HEK293T (cell line): ENCODE measurements around the gene PDE4DIP.
"Not testable (repeated sequence)": the region's sequence is repeated elsewhere in the genome, so short reads cannot be mapped to it uniquely, and the experiment has no call there.

Experiments used
- ARNT ChIP-seq: fragments of 450-650 bp; IDR thresholded peaks from 2 replicates; pipeline ENCODE4 v1.6.1; 2017; ENCODE audit warnings: mild to moderate bottlenecking
- BHLHE40 ChIP-seq: fragments of 450-650 bp; IDR thresholded peaks from 2 replicates; pipeline ENCODE4 v1.6.1; 2016; ENCODE audit warnings: mild to moderate bottlenecking, moderate library complexity, borderline replicate concordance
- ELF4 ChIP-seq: fragments of 450-650 bp; IDR thresholded peaks from 2 replicates; pipeline ENCODE4 v1.6.1; 2017; ENCODE audit warnings: antibody characterized with exemption
- FOXA1 ChIP-seq: fragments of 450-650 bp; IDR thresholded peaks from 2 replicates; pipeline ENCODE4 v1.6.1; 2016; ENCODE audit warnings: mild to moderate bottlenecking
- FOXM1 ChIP-seq: fragments of 450-650 bp; IDR thresholded peaks from 2 replicates; pipeline ENCODE4 v1.6.1; 2017; ENCODE audit warnings: mild to moderate bottlenecking, borderline replicate concordance
- HDGF ChIP-seq: fragments of 450-650 bp; IDR thresholded peaks from 2 replicates; pipeline ENCODE4 v1.6.1; 2017; ENCODE audit warnings: antibody characterized with exemption, borderline replicate concordance
- L3MBTL2 ChIP-seq: fragments of 450-650 bp; conservative IDR thresholded peaks from 2 replicates; pipeline ENCODE4 v1.6.1; 2016; ENCODE audit warnings: mild to moderate bottlenecking
- NFRKB ChIP-seq: fragments of 450-650 bp; IDR thresholded peaks from 2 replicates; pipeline ENCODE4 v1.6.1; 2016; ENCODE audit warnings: mild to moderate bottlenecking, moderate library complexity
- SP1 ChIP-seq: fragments of 450-650 bp; IDR thresholded peaks from 2 replicates; pipeline ENCODE4 v1.6.1; 2017
- SUZ12 ChIP-seq: fragments of 450-650 bp; IDR thresholded peaks from 2 replicates; pipeline ENCODE4 v1.6.1; 2016; ENCODE audit warnings: mild to moderate bottlenecking
- TARDBP ChIP-seq: fragments of 450-650 bp; IDR thresholded peaks from 2 replicates; pipeline ENCODE4 v1.6.1; 2016
- ZNF384 ChIP-seq: fragments of 450-650 bp; IDR thresholded peaks from 2 replicates; pipeline ENCODE4 v1.6.1; 2016

DNA sequence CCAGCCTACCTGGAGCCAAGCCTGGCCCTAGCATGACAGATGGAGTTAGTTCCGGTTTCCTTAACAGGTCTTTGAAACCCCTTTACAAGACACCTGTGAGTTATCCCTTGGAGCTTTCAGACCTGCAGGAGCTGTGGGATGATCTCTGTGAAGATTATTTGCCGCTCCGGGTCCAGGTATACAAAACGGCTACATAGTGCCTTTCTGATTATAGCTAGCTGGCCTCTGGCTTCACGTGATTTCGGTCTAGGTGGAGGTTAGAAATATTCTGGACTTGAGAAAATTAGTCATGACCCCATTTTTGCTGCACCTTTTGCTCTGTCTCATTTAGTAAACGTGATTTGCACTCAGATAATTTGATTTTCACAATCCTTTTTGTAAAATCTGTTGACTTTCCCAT lies 109.5 kb downstream of the PDE4DIP start:
- TF ChIP-seq FOXM1, NFRKB, ZNF384, SP1, FOXA1, BHLHE40, L3MBTL2, HDGF, SUZ12, TARDBP, ARNT, ELF4: not testable (repeated sequence)
